OCI-LY1 (cell line): ENCODE measurements around the gene GNB3.

ENCODE experiments used
- H2AFZ ChIP-seq: fragments of 200-600 bp; sonication (generic), shearing (Covaris generic); 2 replicates; pipeline ENCODE4 v1.6.0; 2014; ENCODE audit warnings: antibody characterized with exemption, mild to moderate bottlenecking, low read length
- H3F3A ChIP-seq: fragments of 200-600 bp; sonication (generic), shearing (Covaris generic); 2 replicates; pipeline ENCODE4 v1.6.0; 2014; ENCODE audit warnings: mild to moderate bottlenecking, antibody characterized with exemption, low read length, moderate library complexity; ENCODE audit not compliant: insufficient read depth
- H3K27ac ChIP-seq: fragments of 200-600 bp; sonication (generic); 2 replicates; pipeline ENCODE4 v1.5.1; 2014; ENCODE audit warnings: low read length, mixed run types, mild to moderate bottlenecking, low read depth; ENCODE audit not compliant: poor library complexity, severe bottlenecking
- H3K27me3 ChIP-seq: fragments of 200-600 bp; sonication (generic); 2 replicates; pipeline ENCODE4 v1.6.0; 2014; ENCODE audit warnings: antibody characterized with exemption, mild to moderate bottlenecking, low read length, moderate library complexity; ENCODE audit not compliant: insufficient read depth
- H3K36me3 ChIP-seq: fragments of 200-600 bp; sonication (generic); 2 replicates; pipeline ENCODE4 v1.6.1; 2014; ENCODE audit warnings: mild to moderate bottlenecking, antibody characterized with exemption, low read length, moderate library complexity, mixed read lengths; ENCODE audit not compliant: insufficient read depth
- H3K4me1 ChIP-seq: fragments of 200-600 bp; sonication (generic); 2 replicates; pipeline ENCODE4 v1.5.1; 2014; ENCODE audit warnings: mild to moderate bottlenecking, low read length, moderate library complexity; ENCODE audit not compliant: insufficient read depth, severe bottlenecking
- H3K4me2 ChIP-seq: fragments of 200-600 bp; sonication (generic), shearing (Covaris generic); 2 replicates; pipeline ENCODE4 v1.6.1; 2014; ENCODE audit warnings: low read length
- H3K4me3 ChIP-seq: fragments of 200-600 bp; sonication (generic); 2 replicates; pipeline ENCODE4 v1.5.1; 2014; ENCODE audit warnings: low read length, low read depth, mild to moderate bottlenecking, mixed read lengths; ENCODE audit not compliant: poor library complexity, severe bottlenecking
- H3K79me2 ChIP-seq: fragments of 200-600 bp; shearing (Covaris generic); 2 replicates; pipeline ENCODE4 v1.6.1; 2016; ENCODE audit warnings: mixed run types, low read length, mixed read lengths; ENCODE audit not compliant: insufficient read depth
- H3K9ac ChIP-seq: fragments of 200-600 bp; sonication (generic), shearing (Covaris generic); 2 replicates; pipeline ENCODE4 v1.6.1; 2014; ENCODE audit warnings: mild to moderate bottlenecking, low read length, mixed read lengths
- H3K9me2 ChIP-seq: fragments of 200-600 bp; sonication (generic), shearing (Covaris generic); 2 replicates; pipeline ENCODE4 v1.6.1; 2014; ENCODE audit warnings: low read depth, mild to moderate bottlenecking, low read length, mixed read lengths
- H3K9me3 ChIP-seq: fragments of 200-600 bp; shearing (Covaris generic); 2 replicates; pipeline ENCODE4 v1.6.1; 2014; ENCODE audit warnings: low read length, mixed read lengths
- H4K20me1 ChIP-seq: fragments of 200-600 bp; sonication (generic), shearing (Covaris generic); 2 replicates; pipeline ENCODE4 v1.6.0; 2016; ENCODE audit warnings: mild to moderate bottlenecking, low read length; ENCODE audit not compliant: insufficient read depth
- CTCF ChIP-seq: fragments of 200-600 bp; sonication (generic), shearing (Covaris generic); IDR thresholded peaks from 2 replicates; pipeline ENCODE4 v1.5.1; 2017; ENCODE audit warnings: mild to moderate bottlenecking, antibody characterized with exemption, low read length, moderate library complexity, mixed read lengths
- EZH2 ChIP-seq: fragments of 200-600 bp; sonication (generic), shearing (Covaris generic); IDR thresholded peaks from 2 replicates; pipeline ENCODE4 v1.8.0; 2017; ENCODE audit warnings: borderline replicate concordance, mixed run types, mild to moderate bottlenecking, antibody characterized with exemption, low read length, moderate library complexity, mixed read lengths

Gene GNB3

GRCh38 chr12:6851153-6851920 lies 10.6 kb downstream of the GNB3 start, which contains the start of gene CDCA3:
CDCA3 (minus strand) TSS chr12:6851286; CDS start chr12:6850952, 334 bp downstream.
- Histone ChIP-seq H3K27ac (peak within 1 kb of the TSS; percentile 83), H3F3A (no peaks in the 10 kb centered on the region), H3K79me2 (peaks cover 20% of the 10 kb centered on the region), H3K4me3 (peak within 1 kb of the TSS; percentile 80), H3K9me2 (no peaks in the 10 kb centered on the region), H3K4me2 (peak within 1 kb of the TSS; percentile 83), H2AFZ (no peak within 1 kb of the TSS), H3K9me3 (no peaks in the 10 kb centered on the region), H3K4me1 (peaks cover 36% of the 10 kb centered on the region), H3K9ac (peak within 1 kb of the TSS; percentile 93), H4K20me1 (no peaks in the 10 kb centered on the region), H3K36me3 (peaks cover 51% of the 10 kb centered on the region), H3K27me3 (no peaks in the 10 kb centered on the region)
- TF ChIP-seq EZH2 = no peak
- TF ChIP-seq CTCF = no peak

- Histone ChIP-seq H3K9me3 (no peaks in the 10 kb centered on the region), H3K4me2 (peak within 1 kb of the TSS; percentile 94), H4K20me1 (no peaks in the 10 kb centered on the region), H3K27ac (peak within 1 kb of the TSS; percentile 83), H3F3A (no peaks in the 10 kb centered on the region), H3K79me2 (peaks cover 20% of the 10 kb centered on the region), H3K4me1 (peaks cover 36% of the 10 kb centered on the region), H3K27me3 (no peaks in the 10 kb centered on the region), H3K9ac (peak within 1 kb of the TSS; percentile 93), H3K4me3 (peak within 1 kb of the TSS; percentile 80), H3K9me2 (no peaks in the 10 kb centered on the region), H2AFZ (no peak within 1 kb of the TSS), H3K36me3 (peaks cover 51% of the 10 kb centered on the region)
- no peak for TF ChIP-seq CTCF
- no peak for TF ChIP-seq EZH2
Observed at GRCh38 chr12:6851921-6852650, 11.4 kb downstream of the GNB3 start, which contains the start of gene USP5. USP5 (plus strand) TSS chr12:6852150; CDS start chr12:6852180, 30 bp downstream.

- peaks cover 36% of the 10 kb centered on the region for H3K4me1 ChIP-seq
- no peak for TF ChIP-seq CTCF
- no peak for TF ChIP-seq EZH2
- peak overlapping the region; percentile 65 for H3K9ac ChIP-seq
- peak overlapping the region; percentile 94 for H3K4me2 ChIP-seq
- H3K27me3 ChIP-seq = no peaks in the 10 kb centered on the region
- peak overlapping the region; percentile 64 for H3K27ac ChIP-seq
- peaks cover 51% of the 10 kb centered on the region for H3K36me3 ChIP-seq
- no peaks in the 10 kb centered on the region for H3F3A ChIP-seq
- H3K79me2 ChIP-seq = peaks cover 20% of the 10 kb centered on the region
- no peak overlapping the region for H2AFZ ChIP-seq
- H3K4me3 ChIP-seq = peak overlapping the region; percentile 80
- no peaks in the 10 kb centered on the region for H4K20me1 ChIP-seq
- H3K9me2 ChIP-seq = no peaks in the 10 kb centered on the region
- H3K9me3 ChIP-seq = no peaks in the 10 kb centered on the region
Observed at GRCh38 chr12:6852651-6853354, 12.1 kb downstream of the GNB3 start.
